IPS-NIHi7 (cell line): ENCODE results near the gene GNMT.
"Not testable (repeated sequence)": the region's sequence is repeated elsewhere in the genome, so short reads cannot be mapped to it uniquely, and the experiment has no call there.

Experiments
- DNase-seq: peaks from one replicate; pipeline ENCODE4 v3.0.0; 2012; ENCODE audit warnings: mixed read lengths; ENCODE audit errors: extremely low spot score

GNMT gene

DNA sequence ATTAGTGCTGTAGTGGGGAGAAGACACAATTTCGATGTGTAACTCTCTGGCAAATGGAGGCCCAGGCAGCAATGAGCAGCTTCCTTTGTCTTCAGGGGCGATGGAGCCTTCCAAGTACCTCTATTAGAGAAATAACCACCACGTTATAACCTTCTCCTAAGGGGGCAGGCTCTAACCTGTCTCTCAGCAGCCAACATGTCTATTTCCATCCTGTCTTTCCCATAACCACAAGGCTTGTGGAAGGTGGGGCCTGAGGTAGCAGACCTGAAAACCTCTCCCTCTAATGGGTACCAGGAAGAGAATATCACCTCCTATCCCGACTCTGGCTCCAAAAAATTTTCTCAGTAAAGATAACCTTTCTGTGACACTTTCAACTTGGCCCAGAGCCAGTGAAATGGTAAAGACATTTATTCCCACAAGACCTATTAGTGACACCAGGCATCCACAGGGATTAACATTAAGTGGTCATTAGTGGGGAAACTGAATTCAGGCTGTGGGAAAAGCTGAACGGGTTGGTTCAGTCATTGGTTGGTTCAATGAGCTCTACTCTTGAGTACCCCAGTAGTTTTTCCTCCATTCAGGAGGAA is 14.5 kb downstream of the GNMT start:
- no peak for DNase-seq

GRCh38 chr6:42978487-42978838 is 17.9 kb downstream of the GNMT start:
- peak; percentile 44 for DNase-seq

DNA sequence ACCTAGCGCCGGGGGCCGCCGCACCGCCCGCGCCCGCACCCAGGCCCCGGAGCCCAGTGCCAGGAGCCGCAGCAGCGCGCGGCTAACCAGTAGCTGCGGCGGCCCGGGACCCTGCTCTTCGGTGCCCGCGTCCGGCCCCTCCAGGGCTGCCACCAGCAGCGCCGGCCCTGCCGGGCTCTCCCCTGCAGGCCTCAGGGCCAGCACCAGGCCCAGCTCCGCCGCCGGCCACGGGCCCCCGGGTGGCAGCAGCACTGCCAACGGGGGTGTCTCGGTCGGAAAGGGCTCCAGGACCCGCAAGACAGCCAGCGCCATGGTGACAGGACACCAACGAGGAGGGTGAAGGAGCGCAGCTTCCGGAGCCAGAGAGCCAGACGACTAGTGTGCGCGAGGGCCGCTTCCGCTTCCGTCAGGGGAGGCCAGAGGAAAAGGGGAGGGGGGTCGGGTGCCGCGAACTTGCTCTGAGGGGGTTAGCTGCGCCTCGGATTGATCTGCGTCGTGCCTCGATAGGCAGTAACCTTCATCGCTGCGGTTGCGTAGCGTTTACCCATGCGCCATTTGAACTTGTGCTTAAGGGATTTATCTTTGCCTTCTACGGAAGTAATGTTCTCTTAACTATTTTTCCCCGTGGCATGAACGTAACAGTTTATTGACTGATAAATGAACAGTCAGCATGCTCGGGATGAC is 18.4 kb downstream of the GNMT start, which contains the start of gene PEX6:
Gene PEX6 (minus strand): TSS at position 343 of the 684 bp plus-strand sequence. CDS start 31 bp downstream, at position 312.
- peak; percentile 92 for DNase-seq

GRCh38 chr6:42979523-42980177 is 19.1 kb downstream of the GNMT start:
- no peak for DNase-seq

GRCh38 chr6:42981836-42982235 is 21.3 kb downstream of the GNMT start:
- no peak for DNase-seq

DNA sequence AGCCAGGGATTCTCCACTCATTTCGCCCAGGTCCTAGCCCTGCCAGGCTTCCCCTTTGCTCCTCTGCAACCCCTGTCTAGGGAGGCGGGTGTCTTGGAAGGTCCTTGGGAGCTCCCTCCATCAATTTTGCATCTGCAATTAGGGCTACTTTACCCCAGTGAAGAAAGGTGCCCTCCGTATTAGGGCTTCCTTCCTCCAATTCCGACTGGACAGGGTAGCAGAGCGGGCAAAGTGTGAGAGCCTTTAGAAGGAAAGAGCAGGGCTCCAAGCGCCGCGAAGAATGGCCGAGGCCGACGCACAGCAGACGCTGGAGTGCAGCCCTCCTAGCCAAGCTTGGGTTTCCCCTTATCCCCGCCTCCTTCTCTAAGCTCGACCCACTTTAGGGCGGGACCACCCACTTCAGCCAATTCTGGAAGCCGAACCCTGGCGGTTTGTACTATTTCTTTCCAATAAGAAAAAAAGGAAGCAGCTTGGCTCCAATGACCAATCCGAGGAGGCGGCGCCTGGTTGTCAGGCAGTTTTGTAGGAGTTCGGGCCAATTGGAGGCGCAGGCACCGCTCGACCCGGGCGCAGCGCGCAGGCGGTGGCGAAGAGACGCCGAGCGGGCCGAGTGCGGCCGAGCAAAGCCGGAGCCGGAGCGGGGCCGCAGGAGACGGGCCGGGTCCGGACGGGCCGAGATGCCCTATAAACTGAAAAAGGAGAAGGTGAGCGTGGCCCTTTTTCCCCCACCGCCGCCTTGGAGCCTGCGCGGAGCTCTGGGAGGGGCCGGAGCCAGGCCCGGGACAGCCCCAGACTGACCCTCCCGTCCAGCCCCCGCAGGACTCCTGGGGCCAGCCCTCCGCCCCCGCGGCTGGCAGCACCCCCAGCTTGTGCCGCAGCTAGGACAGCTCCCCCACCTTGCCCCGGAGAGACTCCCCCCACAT is 23.7 kb downstream of the GNMT start, which contains the start of gene PPP2R5D:
Gene PPP2R5D (plus strand): TSS at position 570 of the 923 bp plus-strand sequence. CDS start 108 bp downstream, at position 678.
- DNase-seq: peak; percentile 99

DNA sequence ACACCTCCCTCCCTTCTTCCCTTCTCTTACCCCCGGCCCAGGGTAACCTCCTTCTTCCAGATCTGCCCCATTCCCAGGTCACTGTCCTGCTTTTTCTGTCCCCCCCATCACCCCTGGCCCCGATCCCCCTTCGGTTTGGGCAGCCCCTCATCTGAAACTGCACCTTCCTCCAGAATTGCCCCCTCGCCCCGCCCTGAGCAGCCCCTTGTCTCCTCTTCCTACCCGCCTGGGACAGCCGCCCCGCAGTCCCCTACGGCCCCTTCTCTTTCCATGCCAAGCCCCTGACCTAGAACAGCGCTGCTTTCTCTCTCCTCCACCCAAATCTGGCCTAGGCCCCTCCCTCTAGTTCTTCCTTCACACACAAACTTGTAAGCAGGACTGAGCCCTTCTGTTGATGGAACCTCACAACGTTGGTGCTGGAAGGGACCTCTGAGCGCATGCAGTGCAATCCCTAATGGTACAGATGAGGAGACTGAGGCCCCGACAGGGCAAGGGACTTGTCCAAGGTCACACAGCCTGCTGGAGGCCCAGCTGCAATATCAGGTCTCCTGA is 24.4 kb downstream of the GNMT start:
- peak; percentile 54 for DNase-seq

DNA sequence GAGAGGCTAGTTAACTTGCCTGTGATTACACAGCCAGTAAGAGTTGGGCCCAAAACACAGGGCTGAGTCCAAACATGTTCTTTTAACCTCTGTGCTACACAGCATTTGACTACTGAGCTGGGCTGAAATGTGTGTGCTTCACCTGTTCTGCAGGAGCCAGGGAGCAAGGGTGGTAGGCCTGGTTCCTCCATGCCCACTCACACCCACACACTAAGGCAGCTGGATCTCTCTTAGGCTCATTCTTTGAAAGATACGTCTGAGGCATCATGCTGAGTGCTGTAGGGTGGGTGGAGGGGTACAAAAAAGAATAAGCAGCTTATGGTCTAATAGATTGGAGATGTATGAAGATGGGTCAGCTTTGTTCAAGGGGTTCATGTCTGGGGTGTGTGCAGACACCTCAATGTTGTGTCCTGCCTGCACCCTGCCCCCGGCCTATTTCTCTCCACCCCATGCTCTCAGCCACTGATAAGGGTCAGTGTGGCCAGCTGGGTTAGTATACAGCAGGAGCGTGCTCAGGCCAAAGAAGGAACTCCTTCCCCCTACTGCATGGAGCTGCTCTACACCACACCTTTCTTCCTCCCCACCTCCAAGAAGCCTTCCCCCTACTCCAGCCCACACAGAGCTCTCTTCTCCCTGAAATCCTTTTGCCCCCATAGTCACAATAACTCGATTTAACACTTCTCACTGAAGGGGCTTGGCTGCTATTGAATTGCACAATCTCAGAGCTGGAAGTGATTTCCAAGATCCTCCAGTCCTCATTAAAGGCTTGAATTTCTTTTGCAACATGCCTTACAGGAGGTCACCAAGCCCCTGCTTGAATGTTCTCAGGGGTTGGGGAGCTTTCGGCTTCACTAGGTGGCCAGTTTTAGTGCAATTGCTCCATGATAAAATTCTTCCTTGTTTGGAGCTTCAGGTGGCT is 27.2 kb downstream of the GNMT start:
- DNase-seq: no peak

GRCh38 chr6:42988486-42989020 is 28.0 kb downstream of the GNMT start:
- no peak for DNase-seq

GRCh38 chr6:42989923-42990322 is 29.4 kb downstream of the GNMT start:
- DNase-seq: no peak

- DNase-seq: no peak
These were observed 32.9 kb downstream of the GNMT start for GRCh38 chr6:42993445-42993844.

DNA sequence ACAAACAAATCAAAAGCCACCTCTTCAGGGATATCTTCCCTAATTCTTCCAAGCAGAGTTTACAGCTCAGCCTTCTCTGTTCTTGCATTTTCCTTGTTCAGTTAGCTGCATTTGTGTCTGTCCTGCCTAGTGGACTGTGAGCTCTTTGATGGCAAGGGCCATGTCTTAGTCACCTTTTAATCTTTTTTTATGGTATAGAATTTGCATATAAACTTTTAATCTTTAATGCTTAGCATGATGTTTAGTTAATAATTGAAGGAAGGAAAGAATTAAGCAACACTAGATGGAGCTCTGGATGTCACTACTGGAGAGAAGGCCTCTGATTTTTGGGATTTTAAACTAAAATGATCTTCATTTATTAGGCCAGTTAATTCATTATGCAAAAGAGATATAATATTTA is 36.0 kb downstream of the GNMT start:
- DNase-seq: no peak

DNA sequence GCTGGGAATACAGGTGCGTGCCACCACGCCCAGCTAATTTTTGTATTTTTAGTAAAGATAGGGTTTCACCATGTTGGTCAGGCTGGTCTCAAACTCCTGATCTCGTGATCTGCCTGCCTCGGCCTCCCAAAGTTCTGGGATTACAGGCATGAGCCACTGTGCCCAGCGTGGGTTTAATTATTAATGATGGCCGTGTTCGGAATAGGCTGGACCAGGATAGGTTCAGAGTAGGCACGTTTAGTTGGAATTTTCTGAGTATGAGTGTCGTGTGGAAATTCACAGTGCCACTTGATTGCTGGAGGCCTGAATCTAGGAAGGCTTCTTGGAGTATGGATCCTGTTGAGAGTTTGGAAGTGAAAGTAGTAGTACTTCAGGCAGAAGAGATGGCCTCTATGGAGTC is 37.7 kb downstream of the GNMT start:
- not testable (repeated sequence) for DNase-seq

DNA sequence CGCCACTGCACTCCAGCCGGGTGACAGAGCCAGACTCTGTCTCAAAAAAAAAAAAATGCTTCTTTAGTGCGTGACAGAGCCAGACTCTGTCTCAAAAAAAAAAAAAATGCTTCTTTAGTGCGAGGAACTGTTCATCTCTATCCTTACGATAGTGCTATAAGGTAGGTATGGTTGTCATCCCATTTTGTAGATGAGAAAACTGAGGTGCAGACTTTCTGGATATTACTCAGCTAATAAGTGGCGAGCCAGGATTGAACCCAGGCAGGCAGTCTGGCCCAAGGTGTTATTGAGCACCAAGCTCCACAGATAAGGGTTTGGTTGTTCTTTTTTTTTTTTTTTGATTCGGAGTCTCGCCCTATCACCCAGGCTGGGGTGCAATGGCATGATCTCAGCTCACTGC is 41.3 kb downstream of the GNMT start:
- DNase-seq: no peak

DNA sequence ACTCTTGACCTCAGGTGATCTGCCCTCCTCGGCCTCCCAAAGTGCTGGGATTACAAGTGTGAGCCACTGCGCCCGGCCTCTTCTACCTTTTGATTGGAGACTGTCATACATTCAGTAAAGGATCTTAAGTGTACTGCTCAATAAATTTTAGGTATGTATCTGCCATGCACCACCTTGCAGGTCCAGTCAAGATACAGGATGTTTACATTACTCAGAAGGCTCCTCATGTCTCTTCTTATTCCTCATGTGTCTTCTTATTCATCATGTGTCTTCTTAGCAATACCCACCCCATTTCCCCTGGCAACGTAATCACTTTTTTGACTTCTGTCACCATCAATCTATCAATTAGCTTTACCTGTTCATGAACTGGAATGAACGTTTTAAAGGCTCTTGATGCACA is 45.3 kb downstream of the GNMT start:
- DNase-seq: no peak

GRCh38 chr6:43006251-43006650 is 45.7 kb downstream of the GNMT start:
- no peak for DNase-seq

- no peak for DNase-seq
These were observed 46.6 kb downstream of the GNMT start for GRCh38 chr6:43007126-43007525.

- peak; percentile 37 for DNase-seq
These were observed 48.6 kb downstream of the GNMT start for GRCh38 chr6:43009124-43009523.

DNA sequence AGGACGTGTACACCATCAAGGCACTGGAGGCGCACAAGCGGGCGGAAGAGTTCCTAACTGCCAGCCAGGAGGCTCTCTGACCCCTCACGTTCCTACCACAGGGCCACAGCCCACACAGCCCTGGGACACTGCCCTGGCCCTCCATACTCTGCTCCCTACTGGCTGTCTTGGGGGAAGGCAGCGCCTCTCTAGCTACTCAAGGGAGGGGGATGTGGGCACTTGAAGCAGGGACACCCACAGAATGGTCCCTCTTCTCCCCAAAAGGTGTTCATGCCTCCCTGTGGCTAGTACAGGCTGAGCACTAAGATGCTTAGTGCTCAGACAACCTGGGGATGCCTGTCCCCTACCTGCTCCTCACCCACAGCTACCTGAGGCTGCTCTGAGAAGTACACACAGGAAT is 50.7 kb downstream of the GNMT start:
- DNase-seq: no peak

DNA sequence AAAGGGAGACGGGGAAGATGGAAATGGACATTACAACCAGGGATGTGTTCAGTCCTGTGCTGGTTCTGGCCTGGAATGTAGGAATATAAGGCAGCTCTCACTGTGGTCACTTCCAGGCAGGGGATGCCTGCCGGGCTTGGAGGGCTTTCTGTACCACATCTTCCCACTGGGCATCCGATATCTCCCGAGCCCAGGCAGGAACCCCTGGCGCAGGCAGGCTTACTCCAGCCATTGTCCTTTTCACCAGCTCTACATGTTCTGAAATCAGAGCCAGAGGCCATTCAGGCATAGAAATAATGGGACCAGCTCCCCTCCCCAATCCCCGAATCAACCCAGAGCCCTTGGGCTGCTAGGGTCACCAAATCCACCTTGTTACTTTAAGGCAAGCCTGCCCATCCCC is 51.8 kb downstream of the GNMT start:
- DNase-seq: no peak
